ENCODE data around the gene DTNBP1.

Gene DTNBP1

GRCh38 chr6:15533379-15534026 lies 129.3 kb downstream of the DTNBP1 start:
- no peak for DNase-seq (ENCODE audit: low read depth)

- DNase-seq (ENCODE audit: low read depth): no peak
Measured at GRCh38 chr6:15531973-15532372, 130.9 kb downstream of the DTNBP1 start.

- DNase-seq (ENCODE audit: low read depth): no peak
Measured at GRCh38 chr6:15530411-15530810, 132.4 kb downstream of the DTNBP1 start.

DNA sequence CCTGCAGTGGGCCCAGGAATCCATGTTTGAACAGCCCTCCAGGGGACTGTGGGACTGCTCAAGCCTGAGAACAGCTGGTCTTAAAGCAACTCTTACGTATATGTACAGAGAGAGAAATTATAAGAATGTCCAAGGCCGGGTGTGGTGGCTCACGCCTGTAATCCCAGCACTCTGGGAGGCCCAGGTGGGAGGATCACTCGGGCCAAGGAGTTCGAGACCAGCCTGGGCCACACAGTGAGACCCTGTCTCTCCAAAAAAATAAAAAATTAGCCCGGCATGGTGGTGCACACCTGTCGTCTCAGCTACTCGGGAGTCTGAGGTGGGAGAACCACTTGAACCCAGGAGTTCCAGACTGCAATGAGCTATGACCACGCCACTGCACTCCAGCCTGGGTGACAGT lies 134.0 kb downstream of the DTNBP1 start:
- DNase-seq (ENCODE audit: low read depth): no peak

DNA sequence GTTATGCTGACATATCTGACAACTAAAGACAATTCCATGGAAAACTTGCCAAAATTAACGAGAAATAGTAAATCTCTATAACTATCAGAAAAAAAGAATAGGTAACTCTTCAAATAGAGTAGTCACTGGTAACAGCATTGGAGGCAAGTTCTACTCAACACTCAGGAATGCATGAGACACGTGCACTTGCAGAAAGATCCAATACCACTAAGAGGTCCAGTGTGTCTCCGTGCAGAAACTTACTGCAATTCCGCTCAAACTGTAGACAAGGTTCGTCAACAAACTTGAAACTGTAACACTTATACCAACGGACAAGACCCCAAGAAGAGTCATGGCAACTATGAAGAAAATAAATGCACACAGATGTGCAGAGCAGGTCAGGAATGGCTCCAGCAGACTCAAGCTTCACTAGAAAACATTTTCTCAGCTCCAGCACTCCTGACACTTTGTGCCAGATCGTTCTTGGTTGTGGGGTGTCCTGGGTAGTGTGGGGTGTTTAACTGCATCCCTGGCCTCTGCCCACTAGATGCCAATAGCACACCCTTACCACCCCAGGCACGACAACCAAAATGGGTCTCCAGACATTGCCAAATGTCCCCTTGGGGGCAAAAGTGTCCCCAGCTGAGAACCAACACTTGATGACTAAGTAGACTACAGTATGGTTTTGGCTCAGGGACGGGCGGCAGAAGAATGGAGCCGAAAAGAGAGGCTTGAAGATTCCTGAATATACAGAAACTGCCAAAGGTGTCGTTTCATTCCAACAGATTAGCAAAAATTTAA lies 134.8 kb downstream of the DTNBP1 start:
- no peak for DNase-seq (ENCODE audit: low read depth)

- DNase-seq (ENCODE audit: low read depth): no peak
Measured at GRCh38 chr6:15526212-15526701, 136.6 kb downstream of the DTNBP1 start.

DNA sequence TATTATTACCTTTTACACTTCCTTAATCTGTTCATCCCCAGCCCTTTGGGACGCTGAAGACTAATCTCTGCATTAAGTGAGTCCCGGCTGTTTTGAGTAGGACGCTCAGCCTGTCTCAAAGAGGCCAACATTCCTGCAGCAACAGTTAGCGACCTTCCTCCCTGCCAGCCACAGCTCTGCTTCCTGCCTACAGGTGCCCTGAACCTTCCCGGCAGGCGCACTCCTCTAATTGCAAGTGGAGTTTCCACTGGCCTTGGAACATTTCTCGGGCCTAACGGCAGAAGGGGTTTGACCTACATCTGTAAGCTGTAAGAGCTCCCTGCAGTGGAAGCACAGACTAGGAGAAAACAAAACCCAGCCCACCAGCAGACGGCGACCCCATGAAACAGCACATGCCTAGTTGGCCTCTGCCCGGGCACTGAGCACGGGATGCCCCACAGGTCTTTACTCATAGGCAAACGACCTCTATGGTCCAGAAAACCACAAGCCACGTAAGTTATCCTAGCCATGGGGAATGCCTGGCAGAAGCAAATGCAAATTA lies 137.9 kb downstream of the DTNBP1 start:
- no peak for DNase-seq (ENCODE audit: low read depth)

DNA sequence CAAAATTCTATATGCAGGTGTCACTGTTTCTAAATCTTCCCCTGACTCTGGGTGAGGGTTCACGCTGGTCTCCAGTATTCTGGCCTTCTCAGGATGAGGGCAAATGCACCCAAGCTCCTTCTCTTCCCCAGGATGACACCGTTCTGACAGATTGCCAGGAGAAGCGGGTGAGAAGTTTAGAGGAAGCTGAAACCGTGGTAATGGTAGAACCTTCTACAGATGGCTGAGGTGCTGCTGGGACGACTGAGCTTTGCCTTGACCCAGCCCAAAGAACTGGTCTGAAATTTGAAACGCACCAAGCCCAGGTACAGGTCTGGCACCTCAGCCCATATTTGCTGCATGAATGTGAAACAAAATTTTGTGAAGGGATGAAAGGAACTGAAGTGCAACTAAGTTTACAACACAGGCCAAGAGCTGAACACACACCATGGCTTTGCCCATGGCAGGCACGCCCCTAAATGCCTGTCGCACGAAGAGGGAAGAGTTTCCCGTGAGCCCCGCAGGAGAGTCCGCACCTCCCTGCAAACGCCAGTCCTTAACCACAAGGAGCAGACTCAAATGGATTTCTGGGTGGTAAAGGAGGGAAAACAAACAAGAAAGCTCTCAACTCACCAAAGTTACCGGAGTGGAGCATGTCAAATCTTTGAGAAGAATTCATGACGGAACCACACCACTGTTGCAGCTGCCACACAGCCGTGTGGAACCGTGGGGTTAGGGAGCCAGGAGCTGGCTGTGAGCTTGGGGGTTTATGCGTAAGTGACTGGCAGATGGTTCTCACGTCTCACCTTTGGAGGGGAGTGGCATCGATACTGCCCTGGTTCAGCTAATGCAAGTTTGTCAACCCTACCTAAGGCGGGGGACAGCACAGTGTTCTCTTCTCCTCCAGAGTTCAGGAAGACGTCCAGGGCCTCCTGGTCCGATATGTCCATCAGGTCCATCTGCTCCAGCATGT lies 138.9 kb downstream of the DTNBP1 start:
- DNase-seq (ENCODE audit: low read depth): no peak

- no peak for DNase-seq (ENCODE audit: low read depth)
Measured at GRCh38 chr6:15522856-15523529, 139.8 kb downstream of the DTNBP1 start.

GRCh38 chr6:15522427-15522826 lies 140.4 kb downstream of the DTNBP1 start:
- no peak for DNase-seq (ENCODE audit: low read depth)

GRCh38 chr6:15522026-15522425 lies 140.8 kb downstream of the DTNBP1 start:
- DNase-seq (ENCODE audit: low read depth): no peak

DNA sequence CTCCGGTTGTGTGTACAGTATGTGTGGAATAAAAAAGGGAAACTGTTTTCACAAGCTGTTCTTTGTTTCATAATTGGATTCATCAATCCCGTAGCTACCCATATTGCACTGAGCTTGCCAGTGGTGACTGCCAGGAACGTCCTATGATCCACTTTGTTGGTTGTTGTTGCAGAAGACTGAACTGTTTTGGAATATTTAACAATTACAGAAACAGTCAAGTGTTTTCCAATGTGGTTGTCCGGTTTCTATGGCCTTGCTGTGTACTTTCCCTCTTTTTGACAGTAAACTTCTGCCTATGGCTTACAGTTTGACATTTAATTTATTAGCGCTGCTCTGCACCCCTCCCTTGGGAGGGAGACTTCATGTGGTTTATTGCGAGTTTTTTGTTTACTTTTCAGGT lies 141.2 kb downstream of the DTNBP1 start:
- DNase-seq (ENCODE audit: low read depth): no peak

- no peak for DNase-seq (ENCODE audit: low read depth)
Measured at GRCh38 chr6:15520626-15521203, 142.1 kb downstream of the DTNBP1 start.

DNA sequence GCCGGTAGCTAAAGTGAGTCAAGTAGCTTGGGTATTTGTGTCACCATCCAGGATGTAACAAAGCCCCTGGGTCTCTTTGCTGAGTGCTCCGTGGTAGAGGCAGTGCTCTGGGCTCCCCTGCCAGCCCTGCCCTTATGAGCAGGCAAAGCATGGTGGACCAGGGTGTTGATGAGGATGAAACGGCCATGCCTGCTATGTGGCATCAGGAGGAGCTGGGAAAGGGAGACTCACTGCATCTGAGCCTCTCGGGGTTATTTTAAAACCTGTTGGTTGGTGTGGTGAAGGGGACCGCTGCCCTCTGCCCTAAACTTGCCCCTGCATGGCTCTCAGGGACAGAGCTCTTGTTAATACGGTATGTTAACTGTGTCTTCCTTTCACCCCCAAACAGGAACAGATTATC lies 143.1 kb downstream of the DTNBP1 start:
- no peak for DNase-seq (ENCODE audit: low read depth)

DNA sequence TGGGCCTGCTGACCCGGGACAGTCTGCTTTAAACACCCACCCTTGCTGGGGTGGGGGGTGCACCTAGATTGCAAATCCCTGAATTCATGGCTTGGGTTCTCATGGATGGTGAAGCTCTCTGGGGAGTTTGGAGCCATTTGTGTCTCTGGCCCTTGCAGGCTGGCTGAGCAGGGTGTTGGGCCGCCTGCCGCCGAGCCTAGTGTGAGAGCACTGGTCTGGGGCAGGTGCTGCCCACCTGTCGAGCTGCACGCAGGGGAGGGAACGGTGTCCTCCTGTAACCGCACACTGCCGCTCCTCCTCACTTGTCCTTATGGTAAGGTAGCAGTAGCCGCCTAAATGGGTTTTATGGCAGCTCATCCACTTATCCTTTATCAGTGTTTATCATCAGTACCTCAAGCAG lies 143.9 kb downstream of the DTNBP1 start:
- no peak for DNase-seq (ENCODE audit: low read depth)

- DNase-seq (ENCODE audit: low read depth): no peak
Measured at GRCh38 chr6:15518057-15518456, 144.8 kb downstream of the DTNBP1 start.

DNA sequence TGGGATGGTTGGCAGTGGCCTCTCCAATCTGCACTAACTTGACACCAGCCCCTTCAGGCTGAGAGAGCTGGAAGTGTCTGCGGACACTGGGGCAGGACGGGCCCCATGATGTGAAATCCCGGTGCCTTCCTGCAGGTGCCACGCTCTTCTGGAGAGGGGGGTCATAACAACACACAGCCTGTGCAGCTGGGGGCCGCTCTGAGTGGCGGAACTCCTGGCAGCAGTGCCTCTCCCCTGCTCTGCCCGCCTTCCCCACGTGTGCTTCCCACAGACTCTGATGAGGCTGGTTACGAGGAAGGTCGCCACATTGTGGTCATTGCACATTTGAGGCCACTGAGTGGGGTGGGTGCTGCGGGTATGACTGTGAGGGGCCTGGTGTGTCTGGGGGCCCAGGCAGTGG lies 145.2 kb downstream of the DTNBP1 start:
- no peak for DNase-seq (ENCODE audit: low read depth)

DNA sequence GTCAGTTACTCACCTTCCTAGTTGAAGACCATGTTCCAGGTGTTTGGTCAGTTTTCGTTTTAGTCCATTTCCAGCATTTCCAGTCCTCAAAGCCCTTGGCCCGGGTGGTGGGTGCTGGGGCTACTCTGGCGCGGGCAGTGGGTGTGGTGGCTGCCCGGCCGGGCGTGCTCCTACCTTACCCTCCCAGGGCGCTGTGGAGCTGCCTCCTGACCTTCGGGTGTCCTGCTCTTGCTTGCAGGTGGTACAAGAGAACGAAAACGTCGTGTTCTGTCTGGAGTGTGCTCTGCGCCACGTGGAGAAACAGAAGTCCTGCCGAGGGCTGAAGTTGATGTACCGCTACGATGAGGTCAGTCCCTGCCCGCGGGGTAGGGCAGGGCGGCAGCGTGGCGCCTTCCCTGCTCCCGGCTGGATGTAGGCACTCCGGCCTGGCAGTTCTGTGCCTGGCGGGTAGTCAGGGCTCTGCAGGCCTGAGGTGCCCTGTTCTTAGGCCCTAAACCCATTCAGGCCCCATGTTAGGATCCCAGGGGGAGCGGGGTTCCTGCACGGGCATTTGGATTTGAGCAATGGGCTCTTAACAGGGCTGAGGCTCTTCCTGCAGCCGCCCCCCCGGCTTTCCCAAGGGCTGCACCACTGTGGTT lies 145.8 kb downstream of the DTNBP1 start:
- DNase-seq (ENCODE audit: low read depth): no peak

DNA sequence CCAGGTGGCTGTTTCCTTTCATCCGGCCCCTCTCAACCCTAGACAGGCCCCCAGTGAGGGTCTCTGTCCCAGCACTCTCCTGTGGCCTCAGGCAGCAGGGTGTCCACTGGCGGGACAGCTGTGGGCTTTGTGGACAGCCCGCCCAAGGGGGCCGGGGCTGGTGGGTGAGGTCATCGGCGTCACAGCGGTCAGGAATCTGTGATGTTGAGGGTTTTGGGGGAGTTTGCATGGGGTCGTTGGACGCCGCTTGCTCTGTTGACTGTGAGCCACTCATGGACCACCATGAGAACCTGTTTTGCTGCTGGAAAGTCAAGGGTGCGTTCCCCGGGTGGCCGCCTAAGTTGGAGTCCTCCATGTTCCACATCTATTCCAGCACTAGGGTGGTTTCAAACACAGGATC lies 146.4 kb downstream of the DTNBP1 start:
- no peak for DNase-seq (ENCODE audit: low read depth)

DNA sequence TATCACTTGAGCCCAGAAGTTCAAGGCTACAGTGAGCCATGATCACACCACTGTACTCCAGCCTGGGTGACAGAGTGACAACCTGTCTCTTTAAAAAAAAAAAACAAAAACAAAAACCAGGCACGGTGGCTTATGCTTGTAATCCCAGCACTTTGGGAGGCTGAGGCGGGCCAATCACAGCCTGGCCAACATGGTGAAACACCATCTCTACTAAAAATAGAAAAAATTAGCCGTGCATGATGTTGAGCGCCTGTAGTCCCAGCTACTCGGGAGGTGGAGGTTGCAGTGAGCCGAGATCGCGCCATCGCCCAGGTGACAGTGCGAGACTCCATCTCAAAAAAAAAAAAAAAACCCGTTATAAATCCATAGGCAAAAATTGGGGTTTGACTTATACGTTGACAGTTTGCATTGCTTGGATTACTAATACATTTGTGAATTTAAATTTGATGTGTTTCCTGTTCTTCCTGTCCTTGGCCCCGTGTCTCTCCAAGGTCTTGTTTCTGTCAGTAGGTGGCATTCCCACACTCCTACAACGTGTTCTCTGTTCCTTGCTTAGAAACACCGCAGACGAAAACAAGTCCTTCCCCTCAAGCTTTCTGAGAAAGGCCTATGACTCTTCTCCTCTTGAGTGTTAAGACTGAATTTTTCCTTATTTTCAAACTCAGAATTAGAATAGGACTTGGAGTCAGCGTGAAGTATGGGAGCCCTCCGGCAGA lies 147.0 kb downstream of the DTNBP1 start:
- no peak for DNase-seq (ENCODE audit: low read depth)

Measured in stimulated activated CD8-positive, alpha-beta memory T cell treated with anti-CD3 and anti-CD28 coated beads, Interleukin-4, amount 100 ng/mL, for 24 hours (primary cell).